ENCODE measurements around the gene SLC9A9. TPM values are rescaled to one million over a fixed set of nuclear protein-coding genes. Genes with fewer than 3 reads are reported as not detected.
"Not testable (repeated sequence)": the region's sequence is repeated elsewhere in the genome, so short reads cannot be mapped to it uniquely, and the experiment has no call there.

The SLC9A9 gene
- total and polyA plus RNA-seq, 4 donors = 12.0 to 39.7 (median 19.1) TPM

GRCh38 chr3:143819890-143820289 is 28.4 kb downstream of the SLC9A9 start:
- H3K4me1 ChIP-seq (ENCODE audit: control insufficient read depth, insufficient read depth, low read length) = peaks cover 4% of the 10 kb centered on the region
- H3K4me3 ChIP-seq (ENCODE audit: low read depth, low read length) = no peak overlapping the region
- no peaks in the 10 kb centered on the region for H3K27me3 ChIP-seq (ENCODE audit: control insufficient read depth, insufficient read depth, low read length)
- H3K36me3 ChIP-seq (ENCODE audit: control insufficient read depth, insufficient read depth, low read length) = peaks cover 2% of the 10 kb centered on the region
- DNase-seq (ENCODE audit: low read depth in 4 of 6, low spot score in 6 of 6) = no peak
- no CpG with 5 or more reads among the region's 1 CpG for WGBS (ENCODE audit: insufficient coverage)
- H3K9me3 ChIP-seq (ENCODE audit: control insufficient read depth, insufficient read depth, low read length) = no peaks in the 10 kb centered on the region
- H3K27ac ChIP-seq (ENCODE audit: low read depth, low read length) = no peak overlapping the region

- H3K9me3 ChIP-seq (ENCODE audit: control insufficient read depth, insufficient read depth, low read length) = no peaks in the 10 kb centered on the region
- no peaks in the 10 kb centered on the region for H3K27me3 ChIP-seq (ENCODE audit: control insufficient read depth, insufficient read depth, low read length)
- H3K4me1 ChIP-seq (ENCODE audit: control insufficient read depth, insufficient read depth, low read length) = no peaks in the 10 kb centered on the region
- no CpG with 5 or more reads among the region's 3 CpGs for WGBS (ENCODE audit: insufficient coverage)
- H3K36me3 ChIP-seq (ENCODE audit: control insufficient read depth, insufficient read depth, low read length) = peaks cover 2% of the 10 kb centered on the region
- H3K27ac ChIP-seq (ENCODE audit: low read depth, low read length) = no peak overlapping the region
- no peak for DNase-seq (ENCODE audit: low read depth in 4 of 6, low spot score in 6 of 6)
- H3K4me3 ChIP-seq (ENCODE audit: low read depth, low read length) = no peak overlapping the region
These were observed 33.8 kb downstream of the SLC9A9 start for GRCh38 chr3:143814443-143814889.

GRCh38 chr3:143812481-143812880 is 35.8 kb downstream of the SLC9A9 start:
- H3K36me3 ChIP-seq (ENCODE audit: control insufficient read depth, insufficient read depth, low read length) = no peaks in the 10 kb centered on the region
- no peaks in the 10 kb centered on the region for H3K27me3 ChIP-seq (ENCODE audit: control insufficient read depth, insufficient read depth, low read length)
- H3K27ac ChIP-seq (ENCODE audit: low read depth, low read length) = no peak overlapping the region
- no peak overlapping the region for H3K4me3 ChIP-seq (ENCODE audit: low read depth, low read length)
- no peaks in the 10 kb centered on the region for H3K4me1 ChIP-seq (ENCODE audit: control insufficient read depth, insufficient read depth, low read length)
- 60% methylated on average over 1 of the region's 3 CpGs for WGBS (ENCODE audit: insufficient coverage)
- DNase-seq (ENCODE audit: low read depth in 4 of 6, low spot score in 6 of 6) = no peak
- H3K9me3 ChIP-seq (ENCODE audit: control insufficient read depth, insufficient read depth, low read length) = no peaks in the 10 kb centered on the region

- WGBS (ENCODE audit: insufficient coverage) = 62% methylated on average over 5 of the region's 8 CpGs
- DNase-seq (ENCODE audit: low read depth in 4 of 6, low spot score in 6 of 6) = no peak
- H3K9me3 ChIP-seq (ENCODE audit: control insufficient read depth, insufficient read depth, low read length) = no peaks in the 10 kb centered on the region
- H3K4me1 ChIP-seq (ENCODE audit: control insufficient read depth, insufficient read depth, low read length) = no peaks in the 10 kb centered on the region
- no peak overlapping the region for H3K27ac ChIP-seq (ENCODE audit: low read depth, low read length)
- no peaks in the 10 kb centered on the region for H3K36me3 ChIP-seq (ENCODE audit: control insufficient read depth, insufficient read depth, low read length)
- no peak overlapping the region for H3K4me3 ChIP-seq (ENCODE audit: low read depth, low read length)
- no peaks in the 10 kb centered on the region for H3K27me3 ChIP-seq (ENCODE audit: control insufficient read depth, insufficient read depth, low read length)
These were observed 36.7 kb downstream of the SLC9A9 start for GRCh38 chr3:143811602-143812001.

GRCh38 chr3:143810953-143811265 is 37.4 kb downstream of the SLC9A9 start:
- no peak for DNase-seq (ENCODE audit: low read depth in 4 of 6, low spot score in 6 of 6)
- WGBS (ENCODE audit: insufficient coverage) = no CpG with 5 or more reads among the region's 2 CpGs
- no peaks in the 10 kb centered on the region for H3K36me3 ChIP-seq (ENCODE audit: control insufficient read depth, insufficient read depth, low read length)
- no peaks in the 10 kb centered on the region for H3K9me3 ChIP-seq (ENCODE audit: control insufficient read depth, insufficient read depth, low read length)
- no peak overlapping the region for H3K27ac ChIP-seq (ENCODE audit: low read depth, low read length)
- no peaks in the 10 kb centered on the region for H3K27me3 ChIP-seq (ENCODE audit: control insufficient read depth, insufficient read depth, low read length)
- no peak overlapping the region for H3K4me3 ChIP-seq (ENCODE audit: low read depth, low read length)
- no peaks in the 10 kb centered on the region for H3K4me1 ChIP-seq (ENCODE audit: control insufficient read depth, insufficient read depth, low read length)

GRCh38 chr3:143810166-143810952 is 37.9 kb downstream of the SLC9A9 start:
- Histone ChIP-seq H3K36me3 (ENCODE audit: control insufficient read depth, insufficient read depth, low read length) (no peaks in the 10 kb centered on the region), H3K9me3 (ENCODE audit: control insufficient read depth, insufficient read depth, low read length) (no peaks in the 10 kb centered on the region), H3K27ac (ENCODE audit: low read depth, low read length) (no peak overlapping the region), H3K4me3 (ENCODE audit: low read depth, low read length) (no peak overlapping the region), H3K27me3 (ENCODE audit: control insufficient read depth, insufficient read depth, low read length) (no peaks in the 10 kb centered on the region), H3K4me1 (ENCODE audit: control insufficient read depth, insufficient read depth, low read length) (no peaks in the 10 kb centered on the region)
- 78% methylated on average over 1 of the region's 2 CpGs for WGBS (ENCODE audit: insufficient coverage)
- DNase-seq (ENCODE audit: low read depth in 4 of 6, low spot score in 6 of 6) = peak in 1 of 6 donors; percentile 56

GRCh38 chr3:143809121-143809621 is 39.1 kb downstream of the SLC9A9 start:
- Histone ChIP-seq H3K4me3 (ENCODE audit: low read depth, low read length) (no peak overlapping the region), H3K27ac (ENCODE audit: low read depth, low read length) (peak overlapping the region; percentile 50), H3K9me3 (ENCODE audit: control insufficient read depth, insufficient read depth, low read length) (no peaks in the 10 kb centered on the region), H3K36me3 (ENCODE audit: control insufficient read depth, insufficient read depth, low read length) (no peaks in the 10 kb centered on the region), H3K4me1 (ENCODE audit: control insufficient read depth, insufficient read depth, low read length) (no peaks in the 10 kb centered on the region), H3K27me3 (ENCODE audit: control insufficient read depth, insufficient read depth, low read length) (no peaks in the 10 kb centered on the region)
- peak in 2 of 6 donors; percentile 64 to 86 for DNase-seq (ENCODE audit: low read depth in 4 of 6, low spot score in 6 of 6)
- no CpG with 5 or more reads among the region's 3 CpGs for WGBS (ENCODE audit: insufficient coverage)

GRCh38 chr3:143808030-143808429 is 40.2 kb downstream of the SLC9A9 start:
- Histone ChIP-seq H3K4me1 (ENCODE audit: control insufficient read depth, insufficient read depth, low read length) (no peaks in the 10 kb centered on the region), H3K27ac (ENCODE audit: low read depth, low read length) (no peak overlapping the region), H3K9me3 (ENCODE audit: control insufficient read depth, insufficient read depth, low read length) (no peaks in the 10 kb centered on the region), H3K27me3 (ENCODE audit: control insufficient read depth, insufficient read depth, low read length) (no peaks in the 10 kb centered on the region), H3K36me3 (ENCODE audit: control insufficient read depth, insufficient read depth, low read length) (no peaks in the 10 kb centered on the region), H3K4me3 (ENCODE audit: low read depth, low read length) (no peak overlapping the region)
- no peak for DNase-seq (ENCODE audit: low read depth in 4 of 6, low spot score in 6 of 6)
- 75% methylated on average over 1 of the region's 2 CpGs for WGBS (ENCODE audit: insufficient coverage)

GRCh38 chr3:143806038-143806437 is 42.2 kb downstream of the SLC9A9 start:
- Histone ChIP-seq H3K36me3 (ENCODE audit: control insufficient read depth, insufficient read depth, low read length) (no peaks in the 10 kb centered on the region), H3K9me3 (ENCODE audit: control insufficient read depth, insufficient read depth, low read length) (no peaks in the 10 kb centered on the region), H3K27ac (ENCODE audit: low read depth, low read length) (no peak overlapping the region), H3K4me1 (ENCODE audit: control insufficient read depth, insufficient read depth, low read length) (no peaks in the 10 kb centered on the region), H3K4me3 (ENCODE audit: low read depth, low read length) (no peak overlapping the region), H3K27me3 (ENCODE audit: control insufficient read depth, insufficient read depth, low read length) (no peaks in the 10 kb centered on the region)
- no peak for DNase-seq (ENCODE audit: low read depth in 4 of 6, low spot score in 6 of 6)
- WGBS (ENCODE audit: insufficient coverage) = 80% methylated on average over 1 of the region's 4 CpGs

GRCh38 chr3:143805476-143805875 is 42.8 kb downstream of the SLC9A9 start:
- H3K4me3 ChIP-seq (ENCODE audit: low read depth, low read length); DNase-seq (ENCODE audit: low read depth in 4 of 6, low spot score in 6 of 6); H3K9me3 ChIP-seq (ENCODE audit: control insufficient read depth, insufficient read depth, low read length); H3K27me3 ChIP-seq (ENCODE audit: control insufficient read depth, insufficient read depth, low read length); H3K27ac ChIP-seq (ENCODE audit: low read depth, low read length); H3K4me1 ChIP-seq (ENCODE audit: control insufficient read depth, insufficient read depth, low read length); H3K36me3 ChIP-seq (ENCODE audit: control insufficient read depth, insufficient read depth, low read length): not testable (repeated sequence)
- WGBS (ENCODE audit: insufficient coverage) = 93% methylated on average over 3 of the region's 7 CpGs
